HUES6 (cell line): Measurements from ENCODE around the gene GATAD2A.
"Not testable (repeated sequence)": the region's sequence is repeated elsewhere in the genome, so short reads cannot be mapped to it uniquely, and the experiment has no call there.

Source experiments
- H3K27ac ChIP-seq: 2 replicates; pipeline ENCODE4 v1.7.0; 2013; ENCODE audit warnings: low read depth, mild to moderate bottlenecking, low read length, inconsistent platforms
- H3K27me3 ChIP-seq: 2 replicates; pipeline ENCODE4 v1.6.1; 2013; ENCODE audit warnings: low read length; ENCODE audit not compliant: control insufficient read depth, insufficient read depth
- H3K36me3 ChIP-seq: 2 replicates; pipeline ENCODE4 v1.6.1; 2013; ENCODE audit warnings: low read length; ENCODE audit not compliant: control insufficient read depth, insufficient read depth
- H3K4me1 ChIP-seq: 2 replicates; pipeline ENCODE4 v1.6.1; 2013; ENCODE audit warnings: low read length; ENCODE audit not compliant: control insufficient read depth, insufficient read depth
- H3K4me3 ChIP-seq: 2 replicates; pipeline ENCODE4 v1.5.1; 2013; ENCODE audit warnings: low read depth, low read length
- H3K9ac ChIP-seq: one replicate; pipeline ENCODE4 v1.6.1; 2013; ENCODE audit warnings: mild to moderate bottlenecking, low read length
- H3K9me3 ChIP-seq: 2 replicates; pipeline ENCODE4 v1.6.1; 2013; ENCODE audit warnings: low read depth, low read length; ENCODE audit not compliant: control insufficient read depth, insufficient read depth

The GATAD2A gene

GRCh38 chr19:19389683-19390082 lies 15.8 kb upstream of the GATAD2A start:
- not testable (repeated sequence) for H3K9me3 ChIP-seq, H3K27me3 ChIP-seq, H3K36me3 ChIP-seq, H3K27ac ChIP-seq, H3K4me3 ChIP-seq, H3K9ac ChIP-seq
- peaks cover 35% of the 10 kb centered on the region for H3K4me1 ChIP-seq

GRCh38 chr19:19394333-19394732 lies 11.1 kb upstream of the GATAD2A start:
- H3K27ac ChIP-seq = peak overlapping the region; percentile 68; the same call in 1 of the 2 replicates
- H3K4me3 ChIP-seq = peak overlapping the region; percentile 18; the same call in 1 of the 2 replicates
- H3K9me3 ChIP-seq, H3K36me3 ChIP-seq, H3K27me3 ChIP-seq: not testable (repeated sequence)
- peaks cover 19% of the 10 kb centered on the region for H3K4me1 ChIP-seq
- H3K9ac ChIP-seq = peak overlapping the region; percentile 2

GRCh38 chr19:19399733-19400433 lies 5.6 kb upstream of the GATAD2A start:
- peaks cover 15% of the 10 kb centered on the region for H3K4me1 ChIP-seq
- no peak overlapping the region for H3K27ac ChIP-seq
- no peaks in the 10 kb centered on the region for H3K9me3 ChIP-seq
- H3K4me3 ChIP-seq = no peak overlapping the region
- no peaks in the 10 kb centered on the region for H3K36me3 ChIP-seq
- no peak overlapping the region for H3K9ac ChIP-seq
- H3K27me3 ChIP-seq = no peaks in the 10 kb centered on the region

- H3K36me3 ChIP-seq = no peaks in the 10 kb centered on the region
Measured at GRCh38 chr19:19402656-19403372, 2.7 kb upstream of the GATAD2A start.

GRCh38 chr19:19403373-19403901 lies 2.0 kb upstream of the GATAD2A start:
- Histone ChIP-seq H3K36me3 (no peaks in the 10 kb centered on the region), H3K4me3 (no peak overlapping the region), H3K9me3 (no peaks in the 10 kb centered on the region), H3K27me3 (no peaks in the 10 kb centered on the region), H3K9ac (no peak overlapping the region), H3K4me1 (peaks cover 30% of the 10 kb centered on the region), H3K27ac (no peak overlapping the region)

More at GRCh38 chr19:19402656-19403372, 2.7 kb upstream of the GATAD2A start:
- Histone ChIP-seq H3K9me3 (no peaks in the 10 kb centered on the region), H3K9ac (no peak overlapping the region), H3K4me3 (no peak overlapping the region), H3K27me3 (no peaks in the 10 kb centered on the region), H3K27ac (no peak overlapping the region), H3K4me1 (peaks cover 28% of the 10 kb centered on the region)

- peaks cover 54% of the 10 kb centered on the region for H3K4me1 ChIP-seq
- no peaks in the 10 kb centered on the region for H3K27me3 ChIP-seq
Measured at GRCh38 chr19:19405971-19406877, 749 bp downstream of the GATAD2A start.

GRCh38 chr19:19406878-19407632 lies 1.6 kb downstream of the GATAD2A start:
- peaks cover 54% of the 10 kb centered on the region for H3K4me1 ChIP-seq

More at GRCh38 chr19:19405971-19406877, 749 bp downstream of the GATAD2A start:
- Histone ChIP-seq H3K36me3 (peaks cover 6% of the 10 kb centered on the region), H3K27ac (peak overlapping the region; percentile 94; the same call in 1 of the 2 replicates), H3K9ac (peak overlapping the region; percentile 82), H3K9me3 (no peaks in the 10 kb centered on the region), H3K4me3 (peak overlapping the region; percentile 91)

GRCh38 chr19:19407633-19407930 lies 2.1 kb downstream of the GATAD2A start:
- Histone ChIP-seq H3K27me3 (no peaks in the 10 kb centered on the region), H3K4me3 (peak overlapping the region; percentile 91), H3K4me1 (peaks cover 54% of the 10 kb centered on the region), H3K9ac (peak overlapping the region; percentile 42), H3K36me3 (peaks cover 6% of the 10 kb centered on the region), H3K9me3 (no peaks in the 10 kb centered on the region), H3K27ac (no peak overlapping the region)

More at GRCh38 chr19:19406878-19407632, 1.6 kb downstream of the GATAD2A start:
- Histone ChIP-seq H3K4me3 (peak overlapping the region; percentile 91), H3K27ac (peak overlapping the region; percentile 16; the same call in 1 of the 2 replicates), H3K9ac (peak overlapping the region; percentile 82), H3K36me3 (peaks cover 6% of the 10 kb centered on the region), H3K27me3 (no peaks in the 10 kb centered on the region), H3K9me3 (no peaks in the 10 kb centered on the region)

- no peak overlapping the region for H3K27ac ChIP-seq
- no peak overlapping the region for H3K9ac ChIP-seq
- peak overlapping the region; percentile 22 for H3K4me3 ChIP-seq
- peaks cover 6% of the 10 kb centered on the region for H3K36me3 ChIP-seq
- no peaks in the 10 kb centered on the region for H3K27me3 ChIP-seq
- peaks cover 48% of the 10 kb centered on the region for H3K4me1 ChIP-seq
- no peaks in the 10 kb centered on the region for H3K9me3 ChIP-seq
Measured at GRCh38 chr19:19409205-19409604, 3.7 kb downstream of the GATAD2A start.

- Histone ChIP-seq H3K36me3 (peaks cover 6% of the 10 kb centered on the region), H3K27me3 (no peaks in the 10 kb centered on the region), H3K9me3 (no peaks in the 10 kb centered on the region), H3K4me1 (peaks cover 43% of the 10 kb centered on the region), H3K27ac (no peak overlapping the region), H3K9ac (no peak overlapping the region), H3K4me3 (peak overlapping the region; percentile 22)
Measured at GRCh38 chr19:19409631-19410030, 4.2 kb downstream of the GATAD2A start.
